NCI-H128 (cell line): ENCODE results near the gene HRK.

ENCODE experiments used
- DNase-seq: peaks from one replicate; lab custom pipeline; 2025; ENCODE audit not compliant: unreplicated experiment; lab: John Stamatoyannopoulos, UW

HRK gene

GRCh38 chr12:116901612-116902011 lies 20.4 kb upstream of the HRK start:
- DNase-seq: no peak

- DNase-seq: no peak
These were observed 17.4 kb upstream of the HRK start for GRCh38 chr12:116898669-116899068.

GRCh38 chr12:116897476-116897875 lies 16.2 kb upstream of the HRK start:
- no peak for DNase-seq

GRCh38 chr12:116896411-116896924 lies 15.2 kb upstream of the HRK start:
- no peak for DNase-seq

GRCh38 chr12:116894913-116895312 lies 13.7 kb upstream of the HRK start:
- no peak for DNase-seq

GRCh38 chr12:116892349-116893140 lies 11.3 kb upstream of the HRK start:
- DNase-seq: no peak

GRCh38 chr12:116891019-116891418 lies 9.8 kb upstream of the HRK start:
- DNase-seq: no peak

GRCh38 chr12:116890330-116890729 lies 9.1 kb upstream of the HRK start:
- no peak for DNase-seq

- no peak for DNase-seq
These were observed 6.7 kb upstream of the HRK start for GRCh38 chr12:116887897-116888296.

GRCh38 chr12:116887244-116887643 lies 6.0 kb upstream of the HRK start:
- DNase-seq: no peak

GRCh38 chr12:116885491-116885890 lies 4.2 kb upstream of the HRK start:
- no peak for DNase-seq

- no peak for DNase-seq
These were observed 3.6 kb upstream of the HRK start for GRCh38 chr12:116884871-116885270.

GRCh38 chr12:116882742-116883141 lies 1.5 kb upstream of the HRK start:
- no peak for DNase-seq

GRCh38 chr12:116881877-116882507 lies 751 bp upstream of the HRK start:
- no peak for DNase-seq

- DNase-seq: no peak
These were observed 370 bp downstream of the HRK start for GRCh38 chr12:116880817-116881324.

- no peak for DNase-seq
These were observed 926 bp downstream of the HRK start for GRCh38 chr12:116880213-116880816.

- DNase-seq: no peak
These were observed 1.6 kb downstream of the HRK start for GRCh38 chr12:116879509-116880212.

GRCh38 chr12:116878567-116879508 lies 2.4 kb downstream of the HRK start:
- no peak for DNase-seq

GRCh38 chr12:116876151-116876869 lies 4.9 kb downstream of the HRK start:
- no peak for DNase-seq
